ENCODE data around the gene PLAGL1. TPM values are rescaled to one million over a fixed set of nuclear protein-coding genes. Genes with fewer than 3 reads are reported as not detected.

PLAGL1 gene
- total and polyA plus RNA-seq, 5 donors: 10.5 to 16.3 (median 15.2) TPM

- Histone ChIP-seq H3K27ac (ENCODE audit: low read length) (no peak overlapping the region), H3K9me3 (ENCODE audit: control insufficient read depth, low read length) (no peaks in the 10 kb centered on the region), H3K4me3 (ENCODE audit: low read length) (no peak overlapping the region), H3K27me3 (ENCODE audit: control insufficient read depth, insufficient read depth) (no peaks in the 10 kb centered on the region), H3K4me1 (ENCODE audit: control insufficient read depth, insufficient read depth, low read length) (no peaks in the 10 kb centered on the region)
- no peak for DNase-seq
- intact Hi-C loops (cut with DNase I): no loop called here
- 59% methylated on average over 3 of the region's 3 CpGs for WGBS
- no peak for ATAC-seq
These were observed 31.2 kb downstream of the PLAGL1 start for GRCh38 chr6:143976806-143977349.

- intact Hi-C loops (cut with DNase I): no loop called here
- ATAC-seq: no peak
- Histone ChIP-seq H3K4me3 (ENCODE audit: low read length) (no peak overlapping the region), H3K27me3 (ENCODE audit: control insufficient read depth, insufficient read depth) (no peaks in the 10 kb centered on the region), H3K27ac (ENCODE audit: low read length) (no peak overlapping the region), H3K4me1 (ENCODE audit: control insufficient read depth, insufficient read depth, low read length) (no peaks in the 10 kb centered on the region), H3K9me3 (ENCODE audit: control insufficient read depth, low read length) (no peaks in the 10 kb centered on the region)
- WGBS: 71% methylated on average over 8 of the region's 8 CpGs
- DNase-seq: no peak
These were observed 34.0 kb downstream of the PLAGL1 start for GRCh38 chr6:143974089-143974488.

GRCh38 chr6:143973097-143973966 is 34.7 kb downstream of the PLAGL1 start:
- Histone ChIP-seq H3K27ac (ENCODE audit: low read length) (no peak overlapping the region), H3K9me3 (ENCODE audit: control insufficient read depth, low read length) (no peaks in the 10 kb centered on the region), H3K4me3 (ENCODE audit: low read length) (no peak overlapping the region), H3K27me3 (ENCODE audit: control insufficient read depth, insufficient read depth) (no peaks in the 10 kb centered on the region), H3K4me1 (ENCODE audit: control insufficient read depth, insufficient read depth, low read length) (no peaks in the 10 kb centered on the region)
- 67% methylated on average over 13 of the region's 13 CpGs for WGBS
- DNase-seq (no peak), ATAC-seq (no peak)
- intact Hi-C loops (cut with DNase I): no loop called here

- no peak overlapping the region for H3K27ac ChIP-seq (ENCODE audit: low read length)
- DNase-seq (no peak), ATAC-seq (peak in 1 of 2 donors; percentile 36)
- intact Hi-C loops (cut with DNase I): no loop called here
- H3K27me3 ChIP-seq (ENCODE audit: control insufficient read depth, insufficient read depth): no peaks in the 10 kb centered on the region
- H3K9me3 ChIP-seq (ENCODE audit: control insufficient read depth, low read length): no peaks in the 10 kb centered on the region
- H3K4me1 ChIP-seq (ENCODE audit: control insufficient read depth, insufficient read depth, low read length): no peaks in the 10 kb centered on the region
- 56% methylated on average over 4 of the region's 4 CpGs for WGBS
- no peak overlapping the region for H3K4me3 ChIP-seq (ENCODE audit: low read length)
These were observed 36.4 kb downstream of the PLAGL1 start for GRCh38 chr6:143971482-143972205.

- Histone ChIP-seq H3K27me3 (ENCODE audit: control insufficient read depth, insufficient read depth) (no peaks in the 10 kb centered on the region), H3K4me3 (ENCODE audit: low read length) (no peak overlapping the region), H3K9me3 (ENCODE audit: control insufficient read depth, low read length) (no peaks in the 10 kb centered on the region), H3K4me1 (ENCODE audit: control insufficient read depth, insufficient read depth, low read length) (no peaks in the 10 kb centered on the region), H3K27ac (ENCODE audit: low read length) (no peak overlapping the region)
- 60% methylated on average over 6 of the region's 6 CpGs for WGBS
- intact Hi-C loops (cut with DNase I): no loop called here
- ATAC-seq (peak in 1 of 2 donors; percentile 65), DNase-seq (no peak)
These were observed 37.4 kb downstream of the PLAGL1 start for GRCh38 chr6:143970456-143971218.

- Histone ChIP-seq H3K4me3 (ENCODE audit: low read length) (no peak overlapping the region), H3K9me3 (ENCODE audit: control insufficient read depth, low read length) (no peaks in the 10 kb centered on the region), H3K4me1 (ENCODE audit: control insufficient read depth, insufficient read depth, low read length) (peaks cover 5% of the 10 kb centered on the region), H3K27me3 (ENCODE audit: control insufficient read depth, insufficient read depth) (no peaks in the 10 kb centered on the region), H3K27ac (ENCODE audit: low read length) (no peak overlapping the region)
- WGBS: 50% methylated on average over 2 of the region's 2 CpGs
- intact Hi-C loops (cut with DNase I): no loop called here
- DNase-seq: no peak
- no peak for ATAC-seq
These were observed 39.0 kb downstream of the PLAGL1 start for GRCh38 chr6:143969077-143969476.

GRCh38 chr6:143967706-143968376 is 40.2 kb downstream of the PLAGL1 start:
- no peaks in the 10 kb centered on the region for H3K27me3 ChIP-seq (ENCODE audit: control insufficient read depth, insufficient read depth)
- H3K27ac ChIP-seq (ENCODE audit: low read length): no peak overlapping the region
- intact Hi-C loops (cut with DNase I): no loop called here
- WGBS: 57% methylated on average over 5 of the region's 5 CpGs
- peaks cover 9% of the 10 kb centered on the region for H3K4me1 ChIP-seq (ENCODE audit: control insufficient read depth, insufficient read depth, low read length)
- ATAC-seq (no peak), DNase-seq (no peak)
- H3K9me3 ChIP-seq (ENCODE audit: control insufficient read depth, low read length): no peaks in the 10 kb centered on the region
- no peak overlapping the region for H3K4me3 ChIP-seq (ENCODE audit: low read length)

- H3K27ac ChIP-seq (ENCODE audit: low read length): no peak overlapping the region
These were observed 41.7 kb downstream of the PLAGL1 start for GRCh38 chr6:143966312-143966711.

GRCh38 chr6:143965503-143966171 is 42.4 kb downstream of the PLAGL1 start:
- Histone ChIP-seq H3K9me3 (ENCODE audit: control insufficient read depth, low read length) (no peaks in the 10 kb centered on the region), H3K4me3 (ENCODE audit: low read length) (no peak overlapping the region), H3K27me3 (ENCODE audit: control insufficient read depth, insufficient read depth) (no peaks in the 10 kb centered on the region), H3K4me1 (ENCODE audit: control insufficient read depth, insufficient read depth, low read length) (peaks cover 9% of the 10 kb centered on the region), H3K27ac (ENCODE audit: low read length) (no peak overlapping the region)
- ATAC-seq: no peak
- 66% methylated on average over 6 of the region's 6 CpGs for WGBS
- no peak for DNase-seq
- intact Hi-C loops (cut with DNase I): no loop called here

More at GRCh38 chr6:143966312-143966711, 41.7 kb downstream of the PLAGL1 start:
- WGBS: 91% methylated on average over 1 of the region's 1 CpG
- Histone ChIP-seq H3K27me3 (ENCODE audit: control insufficient read depth, insufficient read depth) (no peaks in the 10 kb centered on the region), H3K9me3 (ENCODE audit: control insufficient read depth, low read length) (no peaks in the 10 kb centered on the region), H3K4me1 (ENCODE audit: control insufficient read depth, insufficient read depth, low read length) (peaks cover 9% of the 10 kb centered on the region), H3K4me3 (ENCODE audit: low read length) (no peak overlapping the region)
- ATAC-seq (no peak), DNase-seq (no peak)
- intact Hi-C loops (cut with DNase I): no loop called here

- DNase-seq: peak in 1 of 3 donors; percentile 42
- ATAC-seq: no peak
- Histone ChIP-seq H3K9me3 (ENCODE audit: control insufficient read depth, low read length) (no peaks in the 10 kb centered on the region), H3K27ac (ENCODE audit: low read length) (no peak overlapping the region), H3K27me3 (ENCODE audit: control insufficient read depth, insufficient read depth) (no peaks in the 10 kb centered on the region), H3K4me1 (ENCODE audit: control insufficient read depth, insufficient read depth, low read length) (peaks cover 9% of the 10 kb centered on the region), H3K4me3 (ENCODE audit: low read length) (no peak overlapping the region)
- WGBS: 44% methylated on average over 6 of the region's 6 CpGs
- intact Hi-C loops (cut with DNase I): no loop called here
These were observed 43.4 kb downstream of the PLAGL1 start for GRCh38 chr6:143964674-143965081.

All from right cardiac atrium (tissue), 5 donors.